ENCODE measurements around the gene MLX.

MLX gene

DNA sequence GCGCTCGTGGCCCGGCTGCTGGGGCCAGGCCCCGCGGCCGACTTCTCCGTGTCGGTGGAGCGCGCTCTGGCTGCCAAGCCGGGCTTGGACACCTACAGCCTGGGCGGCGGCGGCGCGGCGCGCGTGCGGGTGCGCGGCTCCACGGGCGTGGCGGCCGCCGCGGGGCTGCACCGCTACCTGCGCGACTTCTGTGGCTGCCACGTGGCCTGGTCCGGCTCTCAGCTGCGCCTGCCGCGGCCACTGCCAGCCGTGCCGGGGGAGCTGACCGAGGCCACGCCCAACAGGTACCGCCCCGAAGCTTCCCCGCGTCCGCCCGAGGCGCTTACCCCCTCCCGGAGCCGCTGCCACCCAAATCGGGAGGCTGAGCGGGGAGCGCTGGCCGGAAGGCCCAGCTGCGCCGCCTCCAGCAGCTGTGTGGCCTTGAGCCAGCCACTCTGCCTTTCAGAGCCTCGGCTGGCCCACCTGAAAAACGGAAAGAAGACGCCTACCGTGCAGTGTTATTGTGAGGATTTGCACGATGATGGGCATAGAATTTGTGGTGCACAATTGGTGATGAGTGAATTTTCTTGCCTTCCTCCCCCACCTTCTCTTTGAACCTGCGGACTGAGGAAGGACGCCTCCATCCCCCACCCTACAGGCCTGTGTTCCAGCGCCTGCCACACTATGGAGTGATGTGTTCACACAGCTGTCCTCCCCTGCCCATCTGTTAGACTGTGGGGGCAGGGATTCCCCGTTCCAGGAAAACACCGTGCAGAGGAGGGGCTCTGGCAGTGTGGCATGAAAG, 30.3 kb upstream of the MLX start:
- Histone ChIP-seq H3K4me3 (replicated peaks; ENCODE audit: insufficient read depth, low read length) (peak overlapping the region; percentile 74), H3K27ac (replicated peaks) (peak overlapping the region; percentile 71), H3K27me3 (ENCODE audit: insufficient read depth, poor library complexity, severe bottlenecking) (no peaks in the 10 kb centered on the region)
- TF ChIP-seq GABPA (IDR thresholded peaks at IDR 0.05; ENCODE audit: low read depth) (no peak; the same call in 1 of the 2 replicates), SPI1 (IDR thresholded peaks at IDR 0.05; ENCODE audit: borderline replicate concordance, low read depth) (no peak), POLR2AphosphoS5 (IDR thresholded peaks at IDR 0.05; ENCODE audit: low read depth) (no peak; the same call in none of the 2 replicates)
- TF ChIP-seq, protein P1, sequence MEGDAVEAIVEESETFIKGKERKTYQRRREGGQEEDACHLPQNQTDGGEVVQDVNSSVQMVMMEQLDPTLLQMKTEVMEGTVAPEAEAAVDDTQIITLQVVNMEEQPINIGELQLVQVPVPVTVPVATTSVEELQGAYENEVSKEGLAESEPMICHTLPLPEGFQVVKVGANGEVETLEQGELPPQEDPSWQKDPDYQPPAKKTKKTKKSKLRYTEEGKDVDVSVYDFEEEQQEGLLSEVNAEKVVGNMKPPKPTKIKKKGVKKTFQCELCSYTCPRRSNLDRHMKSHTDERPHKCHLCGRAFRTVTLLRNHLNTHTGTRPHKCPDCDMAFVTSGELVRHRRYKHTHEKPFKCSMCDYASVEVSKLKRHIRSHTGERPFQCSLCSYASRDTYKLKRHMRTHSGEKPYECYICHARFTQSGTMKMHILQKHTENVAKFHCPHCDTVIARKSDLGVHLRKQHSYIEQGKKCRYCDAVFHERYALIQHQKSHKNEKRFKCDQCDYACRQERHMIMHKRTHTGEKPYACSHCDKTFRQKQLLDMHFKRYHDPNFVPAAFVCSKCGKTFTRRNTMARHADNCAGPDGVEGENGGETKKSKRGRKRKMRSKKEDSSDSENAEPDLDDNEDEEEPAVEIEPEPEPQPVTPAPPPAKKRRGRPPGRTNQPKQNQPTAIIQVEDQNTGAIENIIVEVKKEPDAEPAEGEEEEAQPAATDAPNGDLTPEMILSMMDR (IDR thresholded peaks at IDR 0.05; ENCODE audit: insufficient read depth, low read length): no peak
- TF ChIP-seq, protein P2, sequence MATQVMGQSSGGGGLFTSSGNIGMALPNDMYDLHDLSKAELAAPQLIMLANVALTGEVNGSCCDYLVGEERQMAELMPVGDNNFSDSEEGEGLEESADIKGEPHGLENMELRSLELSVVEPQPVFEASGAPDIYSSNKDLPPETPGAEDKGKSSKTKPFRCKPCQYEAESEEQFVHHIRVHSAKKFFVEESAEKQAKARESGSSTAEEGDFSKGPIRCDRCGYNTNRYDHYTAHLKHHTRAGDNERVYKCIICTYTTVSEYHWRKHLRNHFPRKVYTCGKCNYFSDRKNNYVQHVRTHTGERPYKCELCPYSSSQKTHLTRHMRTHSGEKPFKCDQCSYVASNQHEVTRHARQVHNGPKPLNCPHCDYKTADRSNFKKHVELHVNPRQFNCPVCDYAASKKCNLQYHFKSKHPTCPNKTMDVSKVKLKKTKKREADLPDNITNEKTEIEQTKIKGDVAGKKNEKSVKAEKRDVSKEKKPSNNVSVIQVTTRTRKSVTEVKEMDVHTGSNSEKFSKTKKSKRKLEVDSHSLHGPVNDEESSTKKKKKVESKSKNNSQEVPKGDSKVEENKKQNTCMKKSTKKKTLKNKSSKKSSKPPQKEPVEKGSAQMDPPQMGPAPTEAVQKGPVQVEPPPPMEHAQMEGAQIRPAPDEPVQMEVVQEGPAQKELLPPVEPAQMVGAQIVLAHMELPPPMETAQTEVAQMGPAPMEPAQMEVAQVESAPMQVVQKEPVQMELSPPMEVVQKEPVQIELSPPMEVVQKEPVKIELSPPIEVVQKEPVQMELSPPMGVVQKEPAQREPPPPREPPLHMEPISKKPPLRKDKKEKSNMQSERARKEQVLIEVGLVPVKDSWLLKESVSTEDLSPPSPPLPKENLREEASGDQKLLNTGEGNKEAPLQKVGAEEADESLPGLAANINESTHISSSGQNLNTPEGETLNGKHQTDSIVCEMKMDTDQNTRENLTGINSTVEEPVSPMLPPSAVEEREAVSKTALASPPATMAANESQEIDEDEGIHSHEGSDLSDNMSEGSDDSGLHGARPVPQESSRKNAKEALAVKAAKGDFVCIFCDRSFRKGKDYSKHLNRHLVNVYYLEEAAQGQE (IDR thresholded peaks at IDR 0.05; ENCODE audit: insufficient replicate concordance, low read depth): no peak
- DNase-seq (ENCODE audit: low read depth in 1 of 2, low spot score in 1 of 2): peak; percentile 85 to 87

DNA sequence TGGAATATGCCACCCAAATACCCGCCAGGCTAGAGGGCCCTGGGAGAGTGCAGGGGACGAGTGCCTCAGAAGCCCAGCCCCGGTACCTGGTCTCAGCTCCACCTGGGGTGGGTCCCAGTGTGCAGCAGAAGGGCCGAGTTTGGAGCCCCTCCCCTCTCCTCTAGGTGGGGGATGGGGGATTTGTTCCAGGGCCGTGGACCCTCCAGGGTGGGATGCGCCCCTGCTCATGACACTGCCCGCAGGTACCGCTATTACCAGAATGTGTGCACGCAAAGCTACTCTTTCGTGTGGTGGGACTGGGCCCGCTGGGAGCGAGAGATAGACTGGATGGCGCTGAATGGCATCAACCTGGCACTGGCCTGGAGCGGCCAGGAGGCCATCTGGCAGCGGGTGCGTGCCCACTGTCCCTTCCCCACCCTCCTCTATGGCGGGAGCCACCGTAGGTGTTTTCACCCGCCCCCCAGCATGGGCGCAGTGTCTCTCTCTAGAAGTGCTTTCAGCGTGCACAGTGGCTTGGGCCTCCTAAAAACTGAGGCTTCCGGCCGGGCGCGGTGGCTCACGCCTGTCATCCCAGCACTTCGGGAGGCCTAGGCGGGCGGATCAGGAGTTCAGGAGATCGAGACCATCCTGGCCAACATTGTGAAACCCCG, 29.6 kb upstream of the MLX start:
- DNase-seq (ENCODE audit: low read depth in 1 of 2, low spot score in 1 of 2): no peak
- Histone ChIP-seq H3K27ac (replicated peaks) (peak overlapping the region; percentile 71), H3K27me3 (ENCODE audit: insufficient read depth, poor library complexity, severe bottlenecking) (no peaks in the 10 kb centered on the region), H3K4me3 (replicated peaks; ENCODE audit: insufficient read depth, low read length) (peak overlapping the region; percentile 74)
- TF ChIP-seq, protein P2 (IDR thresholded peaks at IDR 0.05; ENCODE audit: insufficient replicate concordance, low read depth): no peak
- TF ChIP-seq GABPA (IDR thresholded peaks at IDR 0.05; ENCODE audit: low read depth) (no peak), SPI1 (IDR thresholded peaks at IDR 0.05; ENCODE audit: borderline replicate concordance, low read depth) (no peak), POLR2AphosphoS5 (IDR thresholded peaks at IDR 0.05; ENCODE audit: low read depth) (no peak)
- TF ChIP-seq, protein P1 (IDR thresholded peaks at IDR 0.05; ENCODE audit: insufficient read depth, low read length): no peak

DNA sequence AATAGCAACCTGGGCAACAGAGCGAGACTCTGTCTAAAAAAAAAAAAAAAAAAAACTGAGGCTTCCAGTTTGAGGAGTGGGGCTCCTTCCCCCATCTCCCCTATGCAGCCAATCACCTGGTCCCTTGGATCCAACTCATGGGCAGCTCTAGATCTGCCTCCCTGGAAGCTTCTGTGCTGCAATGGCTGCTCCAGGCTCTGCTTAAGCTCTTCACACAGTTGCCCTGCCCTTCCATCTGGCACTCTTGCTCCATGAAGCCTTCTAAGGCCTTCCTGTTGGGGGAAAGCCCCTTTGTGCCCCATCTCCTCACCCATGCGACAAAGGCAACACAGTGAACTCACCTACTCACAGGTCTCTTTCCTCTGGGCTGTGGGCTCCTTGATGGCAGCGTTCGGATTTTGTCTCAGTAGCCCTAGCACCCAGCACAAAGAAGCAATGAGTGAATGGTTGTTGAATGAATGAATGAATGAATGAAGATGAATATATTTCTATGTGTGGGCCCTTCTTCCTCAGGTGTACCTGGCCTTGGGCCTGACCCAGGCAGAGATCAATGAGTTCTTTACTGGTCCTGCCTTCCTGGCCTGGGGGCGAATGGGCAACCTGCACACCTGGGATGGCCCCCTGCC, 29.0 kb upstream of the MLX start:
- TF ChIP-seq, protein P1 (IDR thresholded peaks at IDR 0.05; ENCODE audit: insufficient read depth, low read length): no peak
- TF ChIP-seq SPI1 (IDR thresholded peaks at IDR 0.05; ENCODE audit: borderline replicate concordance, low read depth): no peak
- TF ChIP-seq POLR2AphosphoS5 (IDR thresholded peaks at IDR 0.05; ENCODE audit: low read depth): no peak
- DNase-seq (ENCODE audit: low read depth in 1 of 2, low spot score in 1 of 2): no peak
- H3K4me3 ChIP-seq (replicated peaks; ENCODE audit: insufficient read depth, low read length): no peak overlapping the region
- no peaks in the 10 kb centered on the region for H3K27me3 ChIP-seq (ENCODE audit: insufficient read depth, poor library complexity, severe bottlenecking)
- no peak overlapping the region for H3K27ac ChIP-seq (replicated peaks)
